GM06990 (cell line): Measurements from ENCODE around the gene ZNF407.

Experiments used
- DNase-seq: peaks from one replicate; pipeline ENCODE4 v3.0.0-alpha.2; 2011; ENCODE audit not compliant: insufficient read length; ENCODE audit errors: extremely low read depth
- H3K27me3 ChIP-seq: replicated peaks from 2 replicates; pipeline ENCODE4 v1.6.0; 2011; ENCODE audit warnings: low read length; ENCODE audit not compliant: control insufficient read depth, insufficient read depth
- H3K36me3 ChIP-seq: 2 replicates; pipeline ENCODE4 v1.5.1; 2011; ENCODE audit warnings: low read length; ENCODE audit not compliant: control insufficient read depth, insufficient read depth
- H3K4me3 ChIP-seq: replicated peaks from 2 replicates; pipeline ENCODE4 v1.5.1; 2011; ENCODE audit warnings: low read depth, mild to moderate bottlenecking, control low read depth, low read length
- CTCF ChIP-seq: IDR thresholded peaks from 2 replicates; pipeline ENCODE4 v1.5.1; 2011; ENCODE audit warnings: low read length, control low read depth, mild to moderate bottlenecking, inconsistent platforms; ENCODE audit not compliant: insufficient read depth, poor library complexity, severe bottlenecking

The ZNF407 gene

GRCh38 chr18:75005626-75006025, 408.0 kb downstream of the ZNF407 start:
- Histone ChIP-seq H3K36me3 (no peaks in the 10 kb centered on the region), H3K4me3 (no peak overlapping the region)
- no peak for TF ChIP-seq CTCF

GRCh38 chr18:75008186-75008585, 410.5 kb downstream of the ZNF407 start:
- no peaks in the 10 kb centered on the region for H3K36me3 ChIP-seq
- H3K4me3 ChIP-seq = no peak overlapping the region
- TF ChIP-seq CTCF = no peak
- DNase-seq = no peak
- H3K27me3 ChIP-seq = no peaks in the 10 kb centered on the region

More at GRCh38 chr18:75005626-75006025, 408.0 kb downstream of the ZNF407 start:
- DNase-seq = no peak
- no peaks in the 10 kb centered on the region for H3K27me3 ChIP-seq

- Histone ChIP-seq H3K36me3 (no peaks in the 10 kb centered on the region), H3K27me3 (no peaks in the 10 kb centered on the region), H3K4me3 (no peak overlapping the region)
- DNase-seq = no peak
- TF ChIP-seq CTCF = no peak
Observed at GRCh38 chr18:75009296-75009695, 411.6 kb downstream of the ZNF407 start.

- Histone ChIP-seq H3K27me3 (no peaks in the 10 kb centered on the region), H3K36me3 (no peaks in the 10 kb centered on the region), H3K4me3 (no peak overlapping the region)
- no peak for DNase-seq
- TF ChIP-seq CTCF = no peak
Observed at GRCh38 chr18:75009878-75010277, 412.2 kb downstream of the ZNF407 start.

GRCh38 chr18:75010278-75010677, 412.6 kb downstream of the ZNF407 start:
- Histone ChIP-seq H3K36me3 (no peaks in the 10 kb centered on the region), H3K27me3 (no peaks in the 10 kb centered on the region), H3K4me3 (no peak overlapping the region)
- TF ChIP-seq CTCF = no peak
- no peak for DNase-seq

GRCh38 chr18:75010689-75011088, 413.0 kb downstream of the ZNF407 start:
- no peaks in the 10 kb centered on the region for H3K27me3 ChIP-seq
- no peak overlapping the region for H3K4me3 ChIP-seq
- no peaks in the 10 kb centered on the region for H3K36me3 ChIP-seq
- TF ChIP-seq CTCF = no peak
- DNase-seq = no peak
